ENCODE results near the gene RAPGEF1. TPM values are rescaled to one million over a fixed set of nuclear protein-coding genes. Genes with fewer than 3 reads are reported as not detected.
"Not testable (repeated sequence)": the region's sequence is repeated elsewhere in the genome, so short reads cannot be mapped to it uniquely, and the experiment has no call there.

Gene RAPGEF1
- total RNA-seq, 1 experiment from 2014 or later, result 11.5 TPM

- no peak for DNase-seq (ENCODE audit: low read depth)
Observed at GRCh38 chr9:131688377-131688776, 51.5 kb downstream of the RAPGEF1 start.

GRCh38 chr9:131685753-131686706 lies 53.8 kb downstream of the RAPGEF1 start:
- DNase-seq (ENCODE audit: low read depth), result no peak

- not testable (repeated sequence) for DNase-seq (ENCODE audit: low read depth)
Observed at GRCh38 chr9:131683094-131683493, 56.8 kb downstream of the RAPGEF1 start.

GRCh38 chr9:131682261-131682660 lies 57.6 kb downstream of the RAPGEF1 start:
- no peak for DNase-seq (ENCODE audit: low read depth)

GRCh38 chr9:131681826-131682225 lies 58.0 kb downstream of the RAPGEF1 start:
- not testable (repeated sequence) for DNase-seq (ENCODE audit: low read depth)

GRCh38 chr9:131681108-131681507 lies 58.8 kb downstream of the RAPGEF1 start:
- DNase-seq (ENCODE audit: low read depth), result not testable (repeated sequence)

- peak; percentile 6 for DNase-seq (ENCODE audit: low read depth)
Observed at GRCh38 chr9:131679261-131680020, 60.4 kb downstream of the RAPGEF1 start.

GRCh38 chr9:131678499-131679111 lies 61.3 kb downstream of the RAPGEF1 start:
- peak; percentile 96 for DNase-seq (ENCODE audit: low read depth)

GRCh38 chr9:131677444-131678180 lies 62.3 kb downstream of the RAPGEF1 start:
- DNase-seq (ENCODE audit: low read depth), result peak; percentile 72

- no peak for DNase-seq (ENCODE audit: low read depth)
Observed at GRCh38 chr9:131677049-131677443, 62.8 kb downstream of the RAPGEF1 start.

- DNase-seq (ENCODE audit: low read depth), result peak; percentile 15
Observed at GRCh38 chr9:131676431-131676972, 63.4 kb downstream of the RAPGEF1 start.

- DNase-seq (ENCODE audit: low read depth), result no peak
Observed at GRCh38 chr9:131675437-131676022, 64.3 kb downstream of the RAPGEF1 start.

- DNase-seq (ENCODE audit: low read depth), result no peak
Observed at GRCh38 chr9:131674425-131675421, 65.2 kb downstream of the RAPGEF1 start.

- DNase-seq (ENCODE audit: low read depth), result no peak
Observed at GRCh38 chr9:131673531-131673930, 66.3 kb downstream of the RAPGEF1 start.

- DNase-seq (ENCODE audit: low read depth), result no peak
Observed at GRCh38 chr9:131673068-131673467, 66.8 kb downstream of the RAPGEF1 start.

- no peak for DNase-seq (ENCODE audit: low read depth)
Observed at GRCh38 chr9:131672451-131672850, 67.4 kb downstream of the RAPGEF1 start.

- DNase-seq (ENCODE audit: low read depth), result no peak
Observed at GRCh38 chr9:131671133-131671520, 68.7 kb downstream of the RAPGEF1 start.

- no peak for DNase-seq (ENCODE audit: low read depth)
Observed at GRCh38 chr9:131670247-131671132, 69.4 kb downstream of the RAPGEF1 start.
